Measurements from ENCODE around the gene SCG3. TPM values are rescaled to one million over a fixed set of nuclear protein-coding genes. Genes with fewer than 3 reads are reported as not detected.

Gene SCG3
- total RNA-seq, 1 donor from 2014 or later = 13.0 TPM

DNA sequence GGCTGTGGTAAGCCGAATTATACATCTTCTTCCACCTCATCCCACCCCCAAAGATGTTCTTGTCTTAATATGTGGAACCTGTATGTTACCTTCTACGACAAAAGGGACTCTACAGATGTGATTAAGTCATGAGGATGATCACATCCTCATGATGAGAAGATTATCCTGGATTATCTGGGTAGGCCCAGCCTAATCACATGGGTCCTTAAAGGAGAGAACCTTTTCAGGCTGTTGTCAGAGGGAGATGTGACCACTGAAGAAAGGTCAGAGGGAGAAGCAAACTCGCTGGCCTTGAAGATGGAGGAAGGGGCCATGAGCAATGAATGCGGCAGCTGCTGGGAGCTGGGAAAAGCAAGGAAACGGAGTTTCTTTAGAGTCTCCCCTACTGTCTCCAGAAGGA, 12.9 kb upstream of the SCG3 start:
- Mint-ChIP-seq H3K27ac (no peak overlapping the region), H3K4me1 (ENCODE audit: unreplicated experiment) (no peaks in the 10 kb centered on the region), H3K4me3 (no peak overlapping the region), H3K36me3 (no peaks in the 10 kb centered on the region), H3K27me3 (peaks cover 15% of the 10 kb centered on the region), H3K9me3 (no peaks in the 10 kb centered on the region)
- DNase-seq (ENCODE audit: extremely low spot score, unreplicated experiment) = no peak
- no peak for TF ChIP-seq CTCF (conservative IDR thresholded peaks at IDR 0.05)

DNA sequence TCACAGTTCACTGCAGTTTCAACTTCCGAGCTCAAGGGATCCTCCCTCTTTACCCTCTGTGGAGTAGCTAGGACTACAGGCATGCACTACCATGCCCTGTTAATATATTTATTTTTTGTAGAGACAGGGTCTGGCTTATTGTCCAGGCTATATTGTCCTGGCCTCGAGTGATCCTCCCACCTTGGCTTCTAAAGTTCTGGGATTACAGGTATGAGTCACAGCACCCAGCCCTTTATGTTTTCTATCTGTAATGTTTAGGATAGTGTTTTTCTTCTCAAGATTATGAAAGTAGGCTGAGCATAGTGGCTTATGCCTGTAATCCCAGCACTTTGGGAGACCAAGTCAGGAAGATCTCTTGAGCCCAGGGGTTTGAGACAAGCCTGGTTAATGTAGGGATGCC, 11.9 kb upstream of the SCG3 start:
- no peaks in the 10 kb centered on the region for H3K9me3 Mint-ChIP-seq
- H3K4me3 Mint-ChIP-seq = no peak overlapping the region
- H3K4me1 Mint-ChIP-seq (ENCODE audit: unreplicated experiment) = no peaks in the 10 kb centered on the region
- no peak for TF ChIP-seq CTCF (conservative IDR thresholded peaks at IDR 0.05)
- H3K36me3 Mint-ChIP-seq = no peaks in the 10 kb centered on the region
- no peak overlapping the region for H3K27ac Mint-ChIP-seq
- peaks cover 19% of the 10 kb centered on the region for H3K27me3 Mint-ChIP-seq
- no peak for DNase-seq (ENCODE audit: extremely low spot score, unreplicated experiment)

GRCh38 chr15:51672155-51672687, 9.1 kb upstream of the SCG3 start:
- no peak for TF ChIP-seq CTCF (conservative IDR thresholded peaks at IDR 0.05)
- no peak overlapping the region for H3K4me3 Mint-ChIP-seq
- H3K36me3 Mint-ChIP-seq = no peaks in the 10 kb centered on the region
- H3K4me1 Mint-ChIP-seq (ENCODE audit: unreplicated experiment) = no peaks in the 10 kb centered on the region
- DNase-seq (ENCODE audit: extremely low spot score, unreplicated experiment) = no peak
- no peaks in the 10 kb centered on the region for H3K9me3 Mint-ChIP-seq
- no peak overlapping the region for H3K27ac Mint-ChIP-seq
- peaks cover 24% of the 10 kb centered on the region for H3K27me3 Mint-ChIP-seq

- no peak for TF ChIP-seq CTCF (conservative IDR thresholded peaks at IDR 0.05)
- Mint-ChIP-seq H3K36me3 (no peaks in the 10 kb centered on the region), H3K4me3 (no peak overlapping the region), H3K4me1 (ENCODE audit: unreplicated experiment) (no peaks in the 10 kb centered on the region), H3K9me3 (no peaks in the 10 kb centered on the region), H3K27me3 (peaks cover 25% of the 10 kb centered on the region), H3K27ac (no peak overlapping the region)
- no peak for DNase-seq (ENCODE audit: extremely low spot score, unreplicated experiment)
These were observed 8.1 kb upstream of the SCG3 start for GRCh38 chr15:51672913-51673857.

DNA sequence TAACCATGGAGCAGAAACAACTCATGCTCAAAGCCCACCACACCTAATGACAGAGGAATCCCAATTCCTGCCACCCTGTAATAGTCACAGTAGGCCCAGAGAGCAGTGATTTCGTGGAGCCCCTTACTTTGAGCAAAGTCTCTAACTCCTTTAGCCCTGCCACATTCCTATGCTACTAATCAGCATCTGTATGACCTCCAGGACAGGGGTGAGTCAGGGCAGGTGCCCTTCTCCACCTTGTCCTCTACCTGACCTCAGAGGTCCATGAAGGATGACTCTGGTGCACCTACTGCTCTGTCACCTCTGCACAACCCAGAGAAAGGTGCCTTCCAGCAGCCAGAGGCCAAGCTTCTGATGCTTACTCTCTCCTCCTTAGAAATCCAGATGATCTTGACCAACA, 6.1 kb upstream of the SCG3 start:
- Mint-ChIP-seq H3K4me1 (ENCODE audit: unreplicated experiment) (no peaks in the 10 kb centered on the region), H3K27me3 (peaks cover 24% of the 10 kb centered on the region), H3K36me3 (no peaks in the 10 kb centered on the region), H3K9me3 (no peaks in the 10 kb centered on the region), H3K4me3 (no peak overlapping the region), H3K27ac (no peak overlapping the region)
- no peak for TF ChIP-seq CTCF (conservative IDR thresholded peaks at IDR 0.05)
- no peak for DNase-seq (ENCODE audit: extremely low spot score, unreplicated experiment)
